NCI-H1694 (cell line): ENCODE data around the gene MRPL16.

ENCODE experiments used
- DNase-seq: peaks from one replicate; lab custom pipeline; 2025; lab: John Stamatoyannopoulos, UW

The MRPL16 gene

GRCh38 chr11:59770319-59770718, 40.3 kb downstream of the MRPL16 start:
- DNase-seq = no peak

- DNase-seq = no peak
These were observed 40.8 kb downstream of the MRPL16 start for GRCh38 chr11:59769828-59770227.

DNA sequence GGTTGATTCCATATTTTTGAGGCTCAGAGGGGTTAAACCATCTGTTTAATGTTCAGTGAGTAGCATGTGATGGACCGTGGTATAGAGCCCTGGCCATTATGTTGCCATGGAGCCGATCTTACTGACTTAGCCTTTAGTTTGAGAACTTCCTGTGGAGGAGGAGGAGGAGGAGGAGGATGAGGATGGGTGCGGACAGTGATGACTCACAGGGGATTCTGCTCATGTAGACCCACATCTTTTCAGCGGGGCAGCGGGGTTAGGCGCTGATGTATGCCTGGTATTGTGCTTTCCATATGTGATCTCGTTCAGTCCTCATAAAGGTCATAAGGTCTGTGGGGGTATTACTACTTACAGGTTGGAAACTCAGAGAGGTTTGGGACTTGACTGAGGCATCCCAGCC, 41.5 kb downstream of the MRPL16 start:
- DNase-seq = no peak

- DNase-seq = no peak
These were observed 43.4 kb downstream of the MRPL16 start for GRCh38 chr11:59767225-59767611.

DNA sequence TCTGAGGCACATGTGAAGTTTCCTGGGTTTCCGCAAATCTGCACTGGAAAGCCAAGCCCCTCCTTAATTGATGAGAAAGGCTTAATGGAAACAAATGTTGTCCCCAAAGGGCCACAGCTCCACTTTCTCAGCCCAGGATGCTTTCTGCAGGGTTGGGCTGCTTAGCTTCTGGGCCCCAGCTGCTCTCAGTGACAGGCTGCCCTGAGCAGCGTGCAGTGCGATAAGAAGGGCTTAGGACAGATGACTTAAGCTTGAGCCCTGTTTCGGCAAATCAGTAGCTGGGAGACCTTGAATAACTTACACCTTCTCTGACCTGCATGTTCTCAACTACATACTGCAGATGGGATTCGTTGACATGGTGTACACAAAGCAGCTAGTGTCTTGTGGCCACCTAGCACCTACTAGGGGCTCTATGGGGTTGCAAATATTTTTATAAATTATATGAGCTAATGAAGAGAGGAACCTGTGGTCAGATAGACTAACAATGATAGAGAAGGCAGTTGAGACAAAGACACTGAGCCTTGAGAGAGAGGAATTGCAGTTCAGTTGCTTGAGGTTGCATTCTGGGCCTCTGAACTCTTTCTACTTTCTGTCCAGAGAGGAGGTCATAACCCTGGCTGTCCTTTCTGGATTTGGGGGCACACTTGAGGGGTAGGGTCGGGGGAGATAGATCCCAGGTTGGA, 43.9 kb downstream of the MRPL16 start:
- DNase-seq = no peak

DNA sequence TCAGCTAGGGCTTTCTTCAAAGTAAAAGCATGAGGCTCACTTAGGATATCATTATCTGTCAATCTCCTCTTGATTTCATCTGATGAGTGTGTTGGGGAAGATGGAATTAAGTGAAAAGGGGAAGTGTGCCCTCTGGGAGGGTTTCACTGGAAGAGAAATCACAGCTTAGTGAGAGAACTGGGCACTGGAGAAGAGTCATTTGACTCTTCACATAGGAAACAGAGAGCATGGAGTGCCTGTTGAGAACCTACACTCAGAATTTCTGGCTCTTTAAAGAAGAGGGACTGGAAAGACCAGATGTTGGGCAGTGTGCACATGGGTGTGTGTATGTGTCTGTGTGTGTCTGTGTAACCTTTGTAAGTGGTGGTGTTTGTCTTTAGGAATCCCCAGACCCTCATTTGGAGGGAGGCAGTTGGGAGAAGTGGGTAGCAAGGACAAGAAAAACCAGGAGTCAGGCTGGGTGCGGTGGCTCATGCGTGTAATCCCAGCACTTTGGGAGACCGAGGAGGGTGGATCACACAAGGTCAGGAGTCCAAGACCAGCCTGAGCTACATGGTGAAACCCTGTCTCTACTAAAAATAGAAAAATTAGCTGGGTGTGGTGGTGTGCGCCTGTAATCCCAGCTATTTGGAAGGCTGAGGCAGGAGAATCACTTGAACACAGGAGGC, 45.4 kb downstream of the MRPL16 start:
- no peak for DNase-seq

DNA sequence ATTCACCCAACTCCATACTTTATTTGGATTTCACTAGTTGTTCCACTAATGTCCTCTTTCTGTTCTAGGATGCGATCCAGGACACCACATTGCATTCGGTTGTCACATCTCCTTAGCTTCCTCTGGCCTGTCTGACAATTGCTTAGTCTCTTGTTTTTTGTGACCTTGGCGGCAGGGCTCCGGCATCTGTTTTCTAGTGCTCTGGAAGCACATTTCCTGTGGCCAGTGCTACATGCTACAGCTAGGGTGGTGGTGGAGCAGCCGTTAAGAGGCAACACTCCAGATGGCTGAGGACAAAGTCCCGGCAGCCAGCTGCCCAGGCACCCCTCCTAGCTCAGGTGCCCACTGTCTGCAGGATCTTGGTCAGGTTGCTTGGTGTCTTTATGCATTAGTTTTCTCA, 48.6 kb downstream of the MRPL16 start:
- DNase-seq = no peak

- DNase-seq = no peak
These were observed 49.8 kb downstream of the MRPL16 start for GRCh38 chr11:59760771-59761170.

DNA sequence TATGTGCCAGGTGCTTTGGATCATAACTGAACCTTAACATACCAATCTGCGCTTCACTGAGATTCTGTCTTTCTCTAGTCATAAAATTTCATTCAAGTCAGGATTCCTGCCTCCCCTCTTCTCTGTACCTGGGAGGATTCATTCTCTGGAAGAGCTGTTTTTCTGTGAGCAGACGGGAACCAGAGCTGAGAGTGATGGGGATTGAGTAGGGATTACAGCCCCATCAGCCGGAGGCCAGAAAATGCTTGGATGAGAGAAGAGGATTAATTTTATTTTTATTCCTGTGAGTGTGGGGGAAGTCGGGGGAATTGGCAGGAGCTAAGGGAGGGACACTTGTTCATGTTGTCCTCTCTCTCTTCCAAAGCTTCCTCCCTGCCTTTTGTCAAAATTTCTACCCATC, 50.7 kb downstream of the MRPL16 start:
- DNase-seq = no peak

GRCh38 chr11:59758401-59759037, 52.1 kb downstream of the MRPL16 start:
- no peak for DNase-seq

GRCh38 chr11:59756845-59757244, 53.7 kb downstream of the MRPL16 start:
- DNase-seq = no peak

GRCh38 chr11:59756558-59756840, 54.1 kb downstream of the MRPL16 start:
- no peak for DNase-seq
